IMR-90 (cell line): Measurements from ENCODE around the gene SUPT16H. TPM values are rescaled to one million over a fixed set of nuclear protein-coding genes. Genes with fewer than 3 reads are reported as not detected.

ENCODE experiments used
- ATAC-seq: fragments of 200-7000 bp; cut with Tn5 transposase; 2 replicates; pipeline ENCODE4 v1.9.1; 2020; ENCODE audit warnings: low read depth, mild to moderate bottlenecking, moderate library complexity
- BruUV-seq: library from RNA; stranded (reverse); fragments of 400-500 nt; replicated peaks from 2 replicates; lab custom pipeline; 2021; lab: Mats Ljungman, UMichigan
- CTCF ChIA-PET: fragments of 300-600 bp; formaldehyde crosslinking; extraction: SDS; loops from one replicate; lab custom pipeline; 2021; ENCODE audit warnings: antibody characterized with exemption; lab: Yijun Ruan, JAX
- POLR2A ChIA-PET: fragments of 300-600 bp; sonication (Branson Sonifier 250); formaldehyde crosslinking; loops from one replicate; lab custom pipeline; 2022; ENCODE audit warnings: antibody characterized with exemption; ENCODE audit not compliant: unreplicated experiment; lab: Charles Lee
- DNase-seq: peaks from one replicate; pipeline ENCODE4 v3.0.0; 2013
- H2AFZ ChIP-seq: replicated peaks from 2 replicates; pipeline ENCODE3; 2013; ENCODE audit warnings: low read length, mild to moderate bottlenecking; ENCODE audit not compliant: poor library complexity
- H2AK5ac ChIP-seq: 2 replicates; pipeline ENCODE4 v1.6.1; 2013; ENCODE audit warnings: low read depth, low read length, inconsistent platforms
- H2AK9ac ChIP-seq: replicated peaks from 2 replicates; pipeline ENCODE3; 2013; ENCODE audit warnings: mild to moderate bottlenecking, low read depth, low read length, moderate library complexity; ENCODE audit not compliant: poor library complexity
- H2BK120ac ChIP-seq: 2 replicates; pipeline ENCODE4 v1.6.1; 2013; ENCODE audit warnings: low read depth, low read length, inconsistent platforms
- H2BK15ac ChIP-seq: 3 replicates; pipeline ENCODE4 v1.6.1; 2013; ENCODE audit warnings: low read depth, low read length, inconsistent platforms
- H2BK20ac ChIP-seq: 2 replicates; pipeline ENCODE4 v1.6.1; 2013; ENCODE audit warnings: low read depth, mild to moderate bottlenecking, inconsistent platforms, low read length, moderate library complexity
- H2BK5ac ChIP-seq: 2 replicates; pipeline ENCODE4 v1.6.1; 2013; ENCODE audit warnings: mild to moderate bottlenecking, low read depth, low read length, inconsistent platforms; ENCODE audit not compliant: poor library complexity, severe bottlenecking
- H3K14ac ChIP-seq: replicated peaks from 2 replicates; pipeline ENCODE4 v1.6.1; 2013; ENCODE audit warnings: low read depth, low read length, inconsistent platforms
- H3K18ac ChIP-seq: 2 replicates; pipeline ENCODE4 v1.6.1; 2013; ENCODE audit warnings: low read depth, low read length, control low read depth
- H3K23ac ChIP-seq: 2 replicates; pipeline ENCODE4 v1.6.1; 2013; ENCODE audit warnings: low read depth, low read length, inconsistent platforms
- H3K27ac ChIP-seq: 2 replicates; pipeline ENCODE4 v1.5.1; 2013; ENCODE audit warnings: mild to moderate bottlenecking, control low read depth, low read length; ENCODE audit not compliant: insufficient read depth
- H3K27me3 ChIP-seq: 2 replicates; pipeline ENCODE4 v1.6.1; 2013; ENCODE audit warnings: low read length; ENCODE audit not compliant: control insufficient read depth, insufficient read depth
- H3K36me3 ChIP-seq: 2 replicates; pipeline ENCODE4 v1.6.1; 2013; ENCODE audit warnings: low read length, mixed read lengths; ENCODE audit not compliant: control insufficient read depth, insufficient read depth
- H3K4ac ChIP-seq: 2 replicates; pipeline ENCODE4 v1.6.1; 2013; ENCODE audit warnings: low read depth, low read length, inconsistent platforms
- H3K4me1 ChIP-seq: 2 replicates; pipeline ENCODE4 v1.6.1; 2013; ENCODE audit warnings: low read length, mixed read lengths; ENCODE audit not compliant: control insufficient read depth, insufficient read depth
- H3K4me2 ChIP-seq: 2 replicates; pipeline ENCODE4 v1.6.1; 2013; ENCODE audit warnings: low read depth, mild to moderate bottlenecking, control low read depth, low read length, moderate library complexity
- H3K4me3 ChIP-seq: 2 replicates; pipeline ENCODE4 v1.5.1; 2013; ENCODE audit warnings: low read depth, mild to moderate bottlenecking, control low read depth, low read length, moderate library complexity; ENCODE audit not compliant: insufficient read depth
- H3K56ac ChIP-seq: 2 replicates; pipeline ENCODE4 v1.6.1; 2013; ENCODE audit warnings: low read length, inconsistent platforms; ENCODE audit not compliant: insufficient read depth; ENCODE audit errors: extremely low read depth
- H3K79me1 ChIP-seq, 2 experiments: 2 replicates each; pipeline ENCODE4 v1.6.1; 2013; ENCODE audit warnings: low read length in 2 of 2, inconsistent platforms in 1 of 2, low read depth in 1 of 2
- H3K9ac ChIP-seq: 2 replicates; pipeline ENCODE4 v1.6.1; 2013; ENCODE audit warnings: low read depth, low read length, control low read depth
- H3K9me1 ChIP-seq: 2 replicates; pipeline ENCODE4 v1.6.1; 2013; ENCODE audit warnings: low read length, inconsistent platforms; ENCODE audit not compliant: insufficient read depth
- H3K9me3 ChIP-seq: 2 replicates; pipeline ENCODE4 v1.6.1; 2013; ENCODE audit warnings: low read length; ENCODE audit not compliant: control insufficient read depth, insufficient read depth
- H4K20me1 ChIP-seq: 2 replicates; pipeline ENCODE4 v1.6.1; 2013; ENCODE audit warnings: low read length, inconsistent platforms; ENCODE audit not compliant: insufficient read depth
- H4K5ac ChIP-seq: 2 replicates; pipeline ENCODE4 v1.6.1; 2013; ENCODE audit warnings: mild to moderate bottlenecking, low read depth, low read length, control low read depth
- H4K8ac ChIP-seq, 2 experiments: 2 replicates each; pipeline ENCODE4 v1.6.1; 2013; ENCODE audit warnings: low read depth in 2 of 2, low read length in 2 of 2, control low read depth in 1 of 2, inconsistent platforms in 1 of 2
- H4K91ac ChIP-seq: 2 replicates; pipeline ENCODE4 v1.6.1; 2013; ENCODE audit warnings: low read depth, low read length, inconsistent platforms; ENCODE audit not compliant: insufficient read depth
- BHLHE40 ChIP-seq: fragments of 150-350 bp; IDR thresholded peaks from 2 replicates; pipeline ENCODE4 v1.6.1; 2016; ENCODE audit warnings: mild to moderate bottlenecking, low read depth, low read length
- CHD1 ChIP-seq: IDR thresholded peaks from 2 replicates; pipeline ENCODE4 v1.6.1; 2012; ENCODE audit warnings: low read depth, low read length, improper control_type of control experiment
- MAFK ChIP-seq: IDR thresholded peaks from 2 replicates; pipeline ENCODE4 v1.6.1; 2012; ENCODE audit warnings: low read depth, low read length, improper control_type of control experiment
- RCOR1 ChIP-seq: IDR thresholded peaks from 2 replicates; pipeline ENCODE4 v1.6.1; 2012; ENCODE audit warnings: mild to moderate bottlenecking, low read length, improper control_type of control experiment; ENCODE audit not compliant: insufficient replicate concordance
- WGBS, 2 experiments: methylation state at CpG; one replicate each; pipeline versions ENCODE4 v1.1.5 to v1.1.7; 2013; ENCODE audit warnings: missing lambda C conversion rate in 2 of 2; ENCODE audit not compliant: insufficient read length in 1 of 2; ENCODE audit errors: extremely low coverage in 2 of 2; 5-methylcytosine and 5-hydroxymethylcytosine counted together
- dilution Hi-C: fragments of 300-500 bp; cut with HindIII; formaldehyde crosslinking; loops from one replicate; pipeline ENCODE4 v1.14.3; 2018; ENCODE audit warnings: low sequenced_read_pairs; ENCODE audit not compliant: unreplicated experiment
- in situ Hi-C: fragments of 300-500 bp; cut with MboI; formaldehyde crosslinking; loops from 3 replicates; pipeline ENCODE4 v1.14.3; 2019; ENCODE audit warnings: low sequenced_read_pairs, inconsistent platforms, mixed read lengths
- intact Hi-C: fragments of 100-400 bp; cut with micrococcal nuclease; formaldehyde crosslinking; loops from 2 replicates; pipeline ENCODE4 v1.10.0; 2022
- polyA plus RNA-seq, 3 experiments: library from polyadenylated mRNA; depleted of rRNA; stranded (reverse); fragments of >200 nt; gene quantifications; 2 replicates each; pipeline ENCODE4 v1.2.3, GENCODE V29; 2012; ENCODE audit warnings: low replicate concordance in 1 of 3
- total RNA-seq: library from RNA; depleted of rRNA; stranded (reverse); fragments of >200 nt; gene quantifications from 2 replicates; pipeline ENCODE4 v1.2.3, GENCODE V29; 2012
- TF ChIP-seq, protein P1 (sequence below): fragments of 150-350 bp; IDR thresholded peaks from 2 replicates; pipeline ENCODE4 v1.6.1; 2016; ENCODE audit warnings: low read depth, mild to moderate bottlenecking, low read length, moderate library complexity, borderline replicate concordance

The SUPT16H gene
- total and polyA plus RNA-seq, 2 of the 4 experiments (the other 2 are of a cell fraction): 50.6 to 103 TPM

DNA sequence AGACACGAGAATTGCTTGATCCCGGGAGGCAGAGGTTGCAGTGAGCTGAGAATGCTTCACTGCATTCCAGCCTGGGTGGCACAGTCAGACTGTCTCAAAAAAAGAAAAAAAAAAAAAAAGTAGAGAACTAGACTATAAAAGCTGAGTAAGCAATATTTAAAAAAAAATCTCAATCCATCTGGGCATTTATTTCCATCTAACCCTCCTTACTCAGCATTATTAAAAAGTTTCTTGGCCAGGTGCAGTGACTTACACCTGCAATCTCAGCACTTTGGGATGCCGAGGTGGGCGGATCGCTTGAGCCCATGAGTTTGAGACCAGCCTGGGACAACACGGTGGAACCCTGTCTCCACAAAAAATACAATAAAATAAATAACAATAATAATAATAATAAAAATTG, 4.5 kb downstream of the SUPT16H start:
- Histone ChIP-seq H3K23ac (no peak overlapping the region), H3K9me3 (no peaks in the 10 kb centered on the region), H2BK20ac (no peak overlapping the region), H2AK9ac (no peak overlapping the region), H2BK15ac (no peak overlapping the region), H3K4me1 (no peaks in the 10 kb centered on the region), H4K5ac (no peak overlapping the region), H4K91ac (no peak overlapping the region), H3K79me1 (peaks cover 5 to 37% of the 10 kb centered on the region in 2 experiments), H3K27ac (no peak overlapping the region), H2BK120ac (no peak overlapping the region), H3K14ac (no peak overlapping the region), H3K4me3 (no peak overlapping the region), H2AK5ac (no peak overlapping the region), H3K9me1 (no peaks in the 10 kb centered on the region), H3K4me2 (no peak overlapping the region), H3K4ac (no peak overlapping the region), H3K56ac (no peak overlapping the region), H2AFZ (no peak overlapping the region), H3K27me3 (no peaks in the 10 kb centered on the region), H2BK5ac (no peak overlapping the region), H4K20me1 (peaks cover 31% of the 10 kb centered on the region), H4K8ac (no peak overlapping the region), H3K36me3 (peaks cover 5% of the 10 kb centered on the region; the same call in 1 of the 2 replicates), H3K9ac (no peak overlapping the region), H3K18ac (no peak overlapping the region)
- CTCF ChIA-PET: interaction anchor here (0.7 kb wide), 1 partner anchor 365 kb away, joined by 5 read pairs; no protein-coding TSS in a partner anchor
- WGBS, 2 experiments: no CpG with 5 or more reads among the region's 6 CpGs
- no TSS peak for BruUV-seq
- intact Hi-C loops (no loop called here), in situ Hi-C loops (no loop called here), dilution Hi-C loops (no loop called here)
- TF ChIP-seq, protein P1, sequence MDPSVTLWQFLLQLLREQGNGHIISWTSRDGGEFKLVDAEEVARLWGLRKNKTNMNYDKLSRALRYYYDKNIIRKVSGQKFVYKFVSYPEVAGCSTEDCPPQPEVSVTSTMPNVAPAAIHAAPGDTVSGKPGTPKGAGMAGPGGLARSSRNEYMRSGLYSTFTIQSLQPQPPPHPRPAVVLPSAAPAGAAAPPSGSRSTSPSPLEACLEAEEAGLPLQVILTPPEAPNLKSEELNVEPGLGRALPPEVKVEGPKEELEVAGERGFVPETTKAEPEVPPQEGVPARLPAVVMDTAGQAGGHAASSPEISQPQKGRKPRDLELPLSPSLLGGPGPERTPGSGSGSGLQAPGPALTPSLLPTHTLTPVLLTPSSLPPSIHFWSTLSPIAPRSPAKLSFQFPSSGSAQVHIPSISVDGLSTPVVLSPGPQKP: no peak
- TF ChIP-seq RCOR1 (no peak), CHD1 (no peak), MAFK (peak; percentile 98), BHLHE40 (no peak)
- ATAC-seq: no peak
- POLR2A ChIA-PET: no interaction called here
- DNase-seq: no peak
